GM12872 (cell line): Measurements from ENCODE around the gene ACER3.

Source experiments
- CTCF ChIP-seq: IDR thresholded peaks from 3 replicates; pipeline ENCODE4 v1.5.1; 2011; ENCODE audit warnings: low read depth, mild to moderate bottlenecking, low read length, moderate library complexity; ENCODE audit not compliant: insufficient read depth

Gene ACER3

DNA sequence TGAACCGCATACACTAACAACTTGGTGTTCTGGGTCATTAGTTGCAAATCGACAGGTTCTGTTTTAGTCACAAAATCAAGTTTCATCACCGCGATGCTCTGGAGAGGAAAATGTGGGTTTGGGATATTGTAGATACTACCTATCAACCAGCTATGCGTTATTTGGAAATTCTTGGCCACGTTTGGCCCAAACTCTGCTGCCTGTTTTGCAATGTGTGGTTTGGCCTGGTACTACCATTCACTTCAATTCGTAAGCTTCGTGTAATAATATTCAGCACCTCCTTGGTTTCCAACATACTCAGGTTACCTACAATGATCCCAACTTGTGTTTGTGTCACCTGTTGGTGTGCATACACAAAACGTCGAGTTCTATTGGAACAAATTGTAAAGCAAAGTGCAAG is 16.2 kb upstream of the ACER3 start:
- TF ChIP-seq CTCF, result no peak

DNA sequence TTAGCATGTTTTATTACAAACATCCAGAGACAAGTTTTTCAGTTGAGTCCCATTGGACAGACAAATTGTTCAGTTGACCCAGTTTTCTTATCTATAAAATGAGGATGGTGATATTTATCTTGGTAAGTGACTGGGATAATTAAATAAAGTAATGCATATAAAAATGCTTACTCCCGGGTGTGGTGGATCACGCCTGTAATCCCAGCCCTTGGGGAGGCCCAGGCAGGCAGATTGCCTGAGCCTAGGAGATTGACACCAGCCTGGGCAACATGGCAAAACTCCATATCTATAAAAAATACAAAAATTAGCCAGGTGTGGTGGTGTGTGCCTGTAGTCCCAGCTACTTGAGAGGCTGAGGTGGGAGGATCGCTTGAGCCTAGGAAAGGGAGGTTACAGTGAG is 15.6 kb upstream of the ACER3 start:
- no peak for TF ChIP-seq CTCF

GRCh38 chr11:76846441-76846840 is 14.3 kb upstream of the ACER3 start:
- no peak for TF ChIP-seq CTCF

DNA sequence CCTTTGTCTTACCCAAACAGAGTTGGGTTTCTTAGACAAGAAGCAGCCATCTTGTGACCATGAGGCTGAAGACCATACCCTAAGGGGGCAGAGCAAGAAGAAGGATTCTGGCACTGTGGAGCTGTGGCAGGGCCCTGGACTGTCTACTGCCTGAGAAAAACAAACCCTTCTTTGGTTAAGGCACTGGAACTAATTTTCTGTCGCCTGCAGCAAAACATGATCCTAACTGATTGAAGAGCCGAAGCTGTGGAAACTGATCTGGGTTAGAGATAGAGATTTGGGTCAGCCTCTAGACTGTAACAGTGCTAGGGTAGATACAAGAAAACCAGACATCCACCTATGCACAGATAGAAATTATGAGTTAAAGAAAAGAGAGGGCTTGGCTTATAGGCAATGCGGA is 11.3 kb upstream of the ACER3 start:
- no peak for TF ChIP-seq CTCF

DNA sequence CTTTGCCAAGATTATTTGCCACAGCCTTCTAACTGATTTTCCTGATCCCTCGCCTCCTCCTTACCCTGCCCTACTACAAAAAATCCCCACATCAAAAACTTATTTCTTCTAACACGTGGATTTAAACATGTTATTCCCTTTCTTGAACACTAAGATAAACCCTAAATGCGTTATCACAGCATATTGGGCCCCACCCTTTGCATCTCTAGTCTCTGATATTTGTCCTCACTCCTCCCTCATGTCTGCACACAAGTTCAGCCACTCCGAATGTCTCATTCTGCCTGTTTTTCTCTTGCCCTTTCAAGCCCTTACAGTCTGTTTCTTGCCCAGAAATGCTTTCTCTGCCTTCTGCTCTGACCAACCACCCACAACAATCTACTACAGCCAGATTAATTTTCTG is 10.6 kb upstream of the ACER3 start:
- TF ChIP-seq CTCF, result no peak

GRCh38 chr11:76850815-76851214 is 9.9 kb upstream of the ACER3 start:
- no peak for TF ChIP-seq CTCF

GRCh38 chr11:76854709-76855108 is 6.0 kb upstream of the ACER3 start:
- TF ChIP-seq CTCF, result no peak

- TF ChIP-seq CTCF, result no peak
These were observed 4.6 kb upstream of the ACER3 start for GRCh38 chr11:76856106-76856505.
